ENCODE data around the gene CCDC188.

The CCDC188 gene

DNA sequence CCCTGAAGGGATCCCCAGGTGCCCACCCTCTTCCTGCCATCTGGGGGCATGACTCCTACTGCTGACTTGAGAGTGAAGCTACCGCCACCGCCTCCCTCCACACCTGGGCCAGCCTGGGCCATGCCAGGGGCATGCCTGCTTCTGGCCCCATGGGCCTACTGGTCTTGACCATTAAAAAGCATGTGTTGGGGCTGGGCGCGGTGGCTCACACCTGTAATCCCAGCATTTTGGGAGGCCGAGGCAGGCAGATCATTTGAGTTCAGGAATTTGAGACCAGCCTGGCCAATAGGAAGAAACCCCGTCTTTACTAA, 37.7 kb upstream of the CCDC188 start:
- Histone ChIP-seq H3K4me3 (ENCODE audit: low read length) (no peak overlapping the region), H3K4me1 (ENCODE audit: control insufficient read depth, low read length) (no peaks in the 10 kb centered on the region), H3K4me2 (ENCODE audit: low read length) (no peak overlapping the region), H3K36me3 (ENCODE audit: control insufficient read depth, low read length) (no peaks in the 10 kb centered on the region), H3F3A (ENCODE audit: control insufficient read depth, insufficient read depth) (no peaks in the 10 kb centered on the region), H3K79me2 (ENCODE audit: control insufficient read depth, low read length) (no peaks in the 10 kb centered on the region), H3K27ac (ENCODE audit: low read depth, low read length) (no peak overlapping the region), H3K9me3 (ENCODE audit: control insufficient read depth, insufficient read depth, low read length) (no peaks in the 10 kb centered on the region), H4K20me1 (ENCODE audit: control insufficient read depth, insufficient read depth, low read depth, low read length) (no peaks in the 10 kb centered on the region), H3K27me3 (ENCODE audit: control insufficient read depth, low read length) (no peaks in the 10 kb centered on the region), H3K9me2 (replicated peaks; ENCODE audit: control insufficient read depth, low read length) (no peaks in the 10 kb centered on the region)
- no peak for TF ChIP-seq EZH2phosphoT487 (IDR thresholded peaks at IDR 0.05; ENCODE audit: borderline replicate concordance, low read length)
- TF ChIP-seq, protein P1, sequence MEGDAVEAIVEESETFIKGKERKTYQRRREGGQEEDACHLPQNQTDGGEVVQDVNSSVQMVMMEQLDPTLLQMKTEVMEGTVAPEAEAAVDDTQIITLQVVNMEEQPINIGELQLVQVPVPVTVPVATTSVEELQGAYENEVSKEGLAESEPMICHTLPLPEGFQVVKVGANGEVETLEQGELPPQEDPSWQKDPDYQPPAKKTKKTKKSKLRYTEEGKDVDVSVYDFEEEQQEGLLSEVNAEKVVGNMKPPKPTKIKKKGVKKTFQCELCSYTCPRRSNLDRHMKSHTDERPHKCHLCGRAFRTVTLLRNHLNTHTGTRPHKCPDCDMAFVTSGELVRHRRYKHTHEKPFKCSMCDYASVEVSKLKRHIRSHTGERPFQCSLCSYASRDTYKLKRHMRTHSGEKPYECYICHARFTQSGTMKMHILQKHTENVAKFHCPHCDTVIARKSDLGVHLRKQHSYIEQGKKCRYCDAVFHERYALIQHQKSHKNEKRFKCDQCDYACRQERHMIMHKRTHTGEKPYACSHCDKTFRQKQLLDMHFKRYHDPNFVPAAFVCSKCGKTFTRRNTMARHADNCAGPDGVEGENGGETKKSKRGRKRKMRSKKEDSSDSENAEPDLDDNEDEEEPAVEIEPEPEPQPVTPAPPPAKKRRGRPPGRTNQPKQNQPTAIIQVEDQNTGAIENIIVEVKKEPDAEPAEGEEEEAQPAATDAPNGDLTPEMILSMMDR (IDR thresholded peaks at IDR 0.05; ENCODE audit: low read depth, low read length, poor library complexity, severe bottlenecking): no peak

DNA sequence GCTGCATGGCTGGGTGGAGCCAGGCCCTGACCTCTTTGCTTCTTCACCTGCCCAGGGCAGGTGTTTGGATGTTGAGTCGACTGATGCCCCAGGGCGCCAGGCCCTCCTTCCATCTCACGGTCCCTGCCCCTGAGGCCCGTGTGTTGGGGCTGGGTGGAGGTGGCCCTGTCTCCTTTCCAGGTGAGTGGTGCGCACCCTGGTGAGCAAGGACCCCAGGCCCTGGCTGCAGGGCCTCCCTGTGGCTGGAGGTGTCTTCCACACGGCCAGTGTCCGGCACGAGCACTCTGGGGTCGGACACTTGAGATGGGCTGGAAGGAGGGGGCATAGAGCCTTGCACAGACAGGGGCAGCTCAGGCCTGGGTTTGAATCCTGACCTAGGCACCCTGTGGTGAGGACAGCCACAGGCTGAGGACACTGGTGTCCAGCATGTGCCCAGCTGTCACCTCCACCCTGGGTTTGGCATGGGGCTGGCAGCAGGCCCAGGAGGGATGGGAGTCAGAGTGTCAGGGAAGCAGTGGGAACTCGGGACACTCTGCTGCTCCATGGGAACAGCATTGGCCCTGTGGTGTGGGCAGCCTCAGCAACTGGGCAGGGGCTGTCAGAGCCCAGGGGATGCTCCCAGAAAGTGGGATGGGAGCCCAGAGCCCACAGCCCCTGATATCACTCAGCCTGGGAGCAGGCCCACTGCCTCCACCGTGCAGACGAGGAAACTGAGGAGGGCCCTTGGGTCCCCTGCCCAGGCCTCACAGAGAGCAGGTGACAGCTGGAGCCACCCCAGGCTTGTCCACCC, 37.1 kb upstream of the CCDC188 start:
- Histone ChIP-seq H3K36me3 (ENCODE audit: control insufficient read depth, low read length) (no peaks in the 10 kb centered on the region), H3K79me2 (ENCODE audit: control insufficient read depth, low read length) (no peaks in the 10 kb centered on the region), H3K4me2 (ENCODE audit: low read length) (no peak overlapping the region), H3K27ac (ENCODE audit: low read depth, low read length) (no peak overlapping the region), H3F3A (ENCODE audit: control insufficient read depth, insufficient read depth) (no peaks in the 10 kb centered on the region), H3K9me2 (replicated peaks; ENCODE audit: control insufficient read depth, low read length) (no peaks in the 10 kb centered on the region), H3K9me3 (ENCODE audit: control insufficient read depth, insufficient read depth, low read length) (no peaks in the 10 kb centered on the region), H4K20me1 (ENCODE audit: control insufficient read depth, insufficient read depth, low read depth, low read length) (no peaks in the 10 kb centered on the region), H3K27me3 (ENCODE audit: control insufficient read depth, low read length) (no peaks in the 10 kb centered on the region), H3K4me3 (ENCODE audit: low read length) (no peak overlapping the region), H3K4me1 (ENCODE audit: control insufficient read depth, low read length) (no peaks in the 10 kb centered on the region)
- TF ChIP-seq, protein P1 (IDR thresholded peaks at IDR 0.05; ENCODE audit: low read depth, low read length, poor library complexity, severe bottlenecking): no peak
- no peak for TF ChIP-seq EZH2phosphoT487 (IDR thresholded peaks at IDR 0.05; ENCODE audit: borderline replicate concordance, low read length)

DNA sequence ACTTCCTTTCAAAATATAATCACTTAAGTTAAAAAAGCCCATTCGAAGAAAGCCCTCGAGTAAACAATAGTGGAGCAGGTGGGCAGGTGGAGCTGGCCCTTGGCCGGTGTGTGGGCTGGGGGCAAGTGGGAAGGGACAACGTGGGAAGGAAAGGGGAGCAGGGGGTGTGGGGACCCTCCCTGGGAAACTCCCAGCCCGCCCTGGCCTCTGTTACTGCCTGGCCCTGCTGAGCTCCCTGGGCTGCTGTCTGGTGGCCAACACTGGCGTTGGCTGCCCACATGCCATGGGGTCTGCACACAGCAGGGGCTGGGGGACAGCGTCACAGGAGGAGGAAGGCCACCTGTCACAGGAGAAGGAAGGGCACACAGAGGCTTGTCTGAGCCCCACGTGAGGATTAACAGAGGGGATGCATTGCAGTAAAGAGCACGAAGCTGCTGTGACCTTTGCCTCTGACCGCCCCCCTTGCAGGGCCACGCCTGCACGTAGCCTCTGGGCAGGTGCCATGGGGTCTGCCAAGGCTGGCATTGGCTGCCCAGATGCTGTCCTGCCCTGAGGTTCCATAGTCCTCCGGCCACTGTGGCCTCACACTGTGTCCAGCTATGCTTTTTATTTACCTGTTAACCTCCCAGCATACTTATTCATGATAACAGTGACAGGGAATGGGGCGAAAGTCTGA, 36.2 kb upstream of the CCDC188 start:
- no peak overlapping the region for H3K27ac ChIP-seq (ENCODE audit: low read depth, low read length)
- H3K79me2 ChIP-seq (ENCODE audit: control insufficient read depth, low read length): no peaks in the 10 kb centered on the region
- no peak overlapping the region for H3K4me3 ChIP-seq (ENCODE audit: low read length)
- H3K9me3 ChIP-seq (ENCODE audit: control insufficient read depth, insufficient read depth, low read length): no peaks in the 10 kb centered on the region
- no peaks in the 10 kb centered on the region for H3F3A ChIP-seq (ENCODE audit: control insufficient read depth, insufficient read depth)
- H4K20me1 ChIP-seq (ENCODE audit: control insufficient read depth, insufficient read depth, low read depth, low read length): no peaks in the 10 kb centered on the region
- H3K27me3 ChIP-seq (ENCODE audit: control insufficient read depth, low read length): no peaks in the 10 kb centered on the region
- no peak overlapping the region for H3K4me2 ChIP-seq (ENCODE audit: low read length)
- H3K9me2 ChIP-seq (replicated peaks; ENCODE audit: control insufficient read depth, low read length): no peaks in the 10 kb centered on the region
- TF ChIP-seq, protein P1 (IDR thresholded peaks at IDR 0.05; ENCODE audit: low read depth, low read length, poor library complexity, severe bottlenecking): no peak
- no peak for TF ChIP-seq EZH2phosphoT487 (IDR thresholded peaks at IDR 0.05; ENCODE audit: borderline replicate concordance, low read length)
- no peaks in the 10 kb centered on the region for H3K4me1 ChIP-seq (ENCODE audit: control insufficient read depth, low read length)
- H3K36me3 ChIP-seq (ENCODE audit: control insufficient read depth, low read length): no peaks in the 10 kb centered on the region

Measured in DOHH2 (cell line).